K562 (cell line): Measurements from ENCODE around the gene SYNGR3. TPM values are rescaled to one million over a fixed set of nuclear protein-coding genes. Genes with fewer than 3 reads are reported as not detected.

Source experiments
- BRF1 ChIP-seq: IDR thresholded peaks from 3 replicates; pipeline ENCODE4 v1.6.1; 2011; ENCODE audit warnings: borderline replicate concordance, mild to moderate bottlenecking; ENCODE audit not compliant: insufficient read length; ENCODE audit errors: extremely low read depth
- DDX20 ChIP-seq: fragments of 450-650 bp; IDR thresholded peaks from 2 replicates; pipeline ENCODE4 v1.6.1; 2016; ENCODE audit warnings: missing genetic modification characterization, low read depth, mild to moderate bottlenecking, missing compliant biosample characterization, moderate library complexity
- GTF2E2 ChIP-seq: fragments of 200-800 bp; sonication (Bioruptor generic); IDR thresholded peaks from 2 replicates; pipeline ENCODE4 v1.6.1; 2016; ENCODE audit warnings: missing genetic modification characterization, missing compliant biosample characterization
- HDAC1 ChIP-seq, 2 experiments: fragments of 450-650 bp; IDR thresholded peaks; 2 replicates each; pipeline ENCODE4 v1.6.1; 2016 to 2017; ENCODE audit warnings: inconsistent platforms in 1 of 2, mild to moderate bottlenecking in 1 of 2, moderate library complexity in 1 of 2
- IRF2 ChIP-seq: sonication (generic); formaldehyde crosslinking; IDR thresholded peaks from 2 replicates; pipeline ENCODE4 v1.8.1; 2022; ENCODE audit warnings: mild to moderate bottlenecking, missing genetic modification reagents
- JUND ChIP-seq, 2 experiments: IDR thresholded peaks; 2 replicates in 1 of 2; 3 replicates in 1 of 2; pipeline ENCODE4 v1.6.1; 2011; ENCODE audit warnings: borderline replicate concordance in 2 of 2, low read depth in 2 of 2, low read length in 2 of 2, improper control_type of control experiment in 1 of 2, missing biosample characterization in 1 of 2, missing genetic modification characterization in 1 of 2, missing genetic modification reagents in 1 of 2
- RBFOX2 ChIP-seq: fragments of 200-400 bp; formaldehyde crosslinking; IDR thresholded peaks from 2 replicates; pipeline ENCODE4 v1.6.1; 2017; ENCODE audit warnings: low read depth, mild to moderate bottlenecking, low read length, moderate library complexity
- RCOR1 ChIP-seq, 2 experiments: IDR thresholded peaks; 2 replicates each; pipeline ENCODE4 v1.6.1; 2012; ENCODE audit warnings: low read depth in 2 of 2, low read length in 2 of 2, borderline replicate concordance in 1 of 2, improper control_type of control experiment in 1 of 2
- SOX6 ChIP-seq: fragments of 450-650 bp; IDR thresholded peaks from 2 replicates; pipeline ENCODE4 v1.6.1; 2014; ENCODE audit warnings: mild to moderate bottlenecking
- XRCC3 ChIP-seq: fragments of 450-650 bp; IDR thresholded peaks from 2 replicates; pipeline ENCODE4 v1.6.1; 2017; ENCODE audit warnings: mild to moderate bottlenecking, moderate library complexity
- ZKSCAN1 ChIP-seq: fragments of 150-350 bp; IDR thresholded peaks from 2 replicates; pipeline ENCODE4 v1.6.1; 2016; ENCODE audit warnings: low read depth, low read length
- ZKSCAN3 ChIP-seq: fragments of 250-450 bp; sonication (Bioruptor Pico); IDR thresholded peaks from 2 replicates; pipeline ENCODE4 v1.4.0; 2020
- ZNF146 ChIP-seq: IDR thresholded peaks from one replicate; pipeline ENCODE4 v1.6.1; 2018; ENCODE audit warnings: missing compliant biosample characterization; ENCODE audit not compliant: unreplicated experiment
- ZNF224 ChIP-seq: sonication (generic); formaldehyde crosslinking; IDR thresholded peaks from 2 replicates; pipeline ENCODE4 v1.8.0; 2022; ENCODE audit warnings: mild to moderate bottlenecking, missing genetic modification reagents
- ZNF316 ChIP-seq: fragments of 450-650 bp; IDR thresholded peaks from 2 replicates; pipeline ENCODE4 v1.6.1; 2016
- ZNF589 ChIP-seq: fragments of 200-800 bp; sonication (Bioruptor generic); IDR thresholded peaks from 2 replicates; pipeline ENCODE4 v1.6.1; 2016; ENCODE audit warnings: low read depth, missing genetic modification characterization, missing compliant biosample characterization
- polyA plus RNA-seq, 8 experiments: library from polyadenylated mRNA; depleted of rRNA in 4 of 8; stranded (reverse) in 5 of 8; unstranded in 3 of 8; fragments of >200 nt; fragmentation: Nextera tagmentation in 2 of 8; fragmentation: Illumina TruSeq in 1 of 8; extraction: Ambion mirVana in 2 of 8; extraction: Trizol in 1 of 8; gene quantifications; 2 replicates each; pipeline versions ENCODE4 v1.2.1 to v1.2.3, GENCODE V29; 2011 to 2014; ENCODE audit warnings: inconsistent platforms in 1 of 8, missing spikeins in 1 of 8
- total RNA-seq, 7 experiments: library from RNA; depleted of rRNA in 6 of 7; stranded (reverse); fragments of >200 nt in 6 of 7; fragmentation: Illumina TruSeq in 2 of 7; extraction: Trizol in 2 of 7; gene quantifications; 2 replicates each; pipeline versions ENCODE4 v1.2.1 to v1.2.3, GENCODE V29; 2011 to 2021; ENCODE audit warnings: low replicate concordance in 1 of 7
- TF ChIP-seq, protein P1 (sequence below): sonication (generic); formaldehyde crosslinking; IDR thresholded peaks from 2 replicates; pipeline ENCODE4 v1.8.0; 2023; ENCODE audit warnings: mild to moderate bottlenecking, missing genetic modification reagents
- TF ChIP-seq, protein P2 (sequence below): fragments of 250-450 bp; sonication (Bioruptor Pico); IDR thresholded peaks from 2 replicates; pipeline ENCODE4 v1.8.0; 2022; ENCODE audit warnings: moderate library complexity, mild to moderate bottlenecking, inconsistent platforms
- TF ChIP-seq, protein P3 (sequence below): fragments of 450-650 bp; IDR thresholded peaks from 2 replicates; pipeline ENCODE4 v1.6.1; 2016
- TF ChIP-seq, protein P4 (sequence below): fragments of 450-650 bp; formaldehyde crosslinking; IDR thresholded peaks from 2 replicates; pipeline ENCODE4 v1.4.0; 2020; ENCODE audit warnings: mild to moderate bottlenecking, mixed read lengths

Gene SYNGR3
- total and polyA plus RNA-seq, 9 of the 15 experiments (the other 6 are each of a cell fraction or from before 2014, with no cell fraction given), result 3.7 to 69.2 (median 36.3) TPM

DNA sequence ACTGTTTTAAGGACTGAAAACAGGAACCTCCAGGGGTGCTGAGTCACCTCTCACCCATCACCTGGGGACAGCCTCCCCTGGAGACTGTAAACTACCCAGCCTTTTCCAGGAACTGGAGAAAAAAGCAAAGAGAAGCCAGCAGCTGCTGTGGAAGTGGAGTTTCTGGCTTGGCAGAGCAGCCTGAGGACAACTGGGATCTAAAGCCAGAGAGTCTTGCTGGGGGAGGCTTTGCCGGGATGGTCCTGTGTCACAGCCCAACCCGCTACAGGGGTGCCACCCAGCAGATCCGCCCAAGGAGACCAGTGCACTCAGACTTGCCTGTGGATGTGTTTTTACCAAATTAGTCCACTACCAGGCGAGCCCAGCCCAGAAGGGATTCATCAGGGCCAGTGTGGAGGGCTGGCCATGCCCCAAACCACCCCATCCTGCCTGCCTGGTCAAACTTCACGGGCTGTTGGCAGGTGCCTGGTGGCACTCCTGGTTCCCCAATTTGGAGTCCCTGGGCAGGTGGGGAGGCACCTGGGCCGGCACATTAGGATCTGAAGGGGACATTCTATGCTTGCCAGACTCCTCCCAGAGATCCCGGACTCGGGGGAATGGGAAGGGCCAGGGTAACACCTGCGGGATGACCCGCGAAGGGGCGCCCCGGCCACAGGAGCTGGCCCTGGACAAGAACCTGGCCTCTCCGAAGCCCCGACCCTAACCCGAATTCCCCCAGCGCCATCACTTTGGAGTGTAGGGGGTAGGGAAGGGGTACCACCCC lies 47.5 kb upstream of the SYNGR3 start (continued):
- TF ChIP-seq BRF1 (no peak), SOX6 (peak; percentile 38; the same call in 1 of the 2 replicates), IRF2 (CRISPR knock-in tag) (no peak), DDX20 (no peak), RBFOX2 (no peak), ZKSCAN1 (no peak), ZNF316 (peak; percentile 92), GTF2E2 (tag) (no peak), HDAC1 (IDR thresholded peaks at IDR 0.05) (peak in 1 of 2 experiments; percentile 40; a peak in 1 of 4 replicates), ZNF589 (CRISPR knock-in tag) (no peak), ZNF146 (no peak), RCOR1 (IDR thresholded peaks at IDR 0.05; ENCODE audit: borderline replicate concordance in 1 of 2, low read depth in 2 of 2, low read length in 2 of 2) (peak in 1 of 2 experiments; percentile 85; a peak in 2 of 4 replicates), ZKSCAN3 (CRISPR knock-in tag) (no peak), ZNF224 (CRISPR knock-in tag) (no peak), XRCC3 (no peak), JUND (IDR thresholded peaks at IDR 0.05; ENCODE audit: borderline replicate concordance, low read depth, low read length) (peak; percentile 84), JUND (tag; IDR thresholded peaks at IDR 0.05; ENCODE audit: borderline replicate concordance, low read depth, low read length) (peak; percentile 86; the same call in 1 of the 3 replicates)
- TF ChIP-seq, protein P1, sequence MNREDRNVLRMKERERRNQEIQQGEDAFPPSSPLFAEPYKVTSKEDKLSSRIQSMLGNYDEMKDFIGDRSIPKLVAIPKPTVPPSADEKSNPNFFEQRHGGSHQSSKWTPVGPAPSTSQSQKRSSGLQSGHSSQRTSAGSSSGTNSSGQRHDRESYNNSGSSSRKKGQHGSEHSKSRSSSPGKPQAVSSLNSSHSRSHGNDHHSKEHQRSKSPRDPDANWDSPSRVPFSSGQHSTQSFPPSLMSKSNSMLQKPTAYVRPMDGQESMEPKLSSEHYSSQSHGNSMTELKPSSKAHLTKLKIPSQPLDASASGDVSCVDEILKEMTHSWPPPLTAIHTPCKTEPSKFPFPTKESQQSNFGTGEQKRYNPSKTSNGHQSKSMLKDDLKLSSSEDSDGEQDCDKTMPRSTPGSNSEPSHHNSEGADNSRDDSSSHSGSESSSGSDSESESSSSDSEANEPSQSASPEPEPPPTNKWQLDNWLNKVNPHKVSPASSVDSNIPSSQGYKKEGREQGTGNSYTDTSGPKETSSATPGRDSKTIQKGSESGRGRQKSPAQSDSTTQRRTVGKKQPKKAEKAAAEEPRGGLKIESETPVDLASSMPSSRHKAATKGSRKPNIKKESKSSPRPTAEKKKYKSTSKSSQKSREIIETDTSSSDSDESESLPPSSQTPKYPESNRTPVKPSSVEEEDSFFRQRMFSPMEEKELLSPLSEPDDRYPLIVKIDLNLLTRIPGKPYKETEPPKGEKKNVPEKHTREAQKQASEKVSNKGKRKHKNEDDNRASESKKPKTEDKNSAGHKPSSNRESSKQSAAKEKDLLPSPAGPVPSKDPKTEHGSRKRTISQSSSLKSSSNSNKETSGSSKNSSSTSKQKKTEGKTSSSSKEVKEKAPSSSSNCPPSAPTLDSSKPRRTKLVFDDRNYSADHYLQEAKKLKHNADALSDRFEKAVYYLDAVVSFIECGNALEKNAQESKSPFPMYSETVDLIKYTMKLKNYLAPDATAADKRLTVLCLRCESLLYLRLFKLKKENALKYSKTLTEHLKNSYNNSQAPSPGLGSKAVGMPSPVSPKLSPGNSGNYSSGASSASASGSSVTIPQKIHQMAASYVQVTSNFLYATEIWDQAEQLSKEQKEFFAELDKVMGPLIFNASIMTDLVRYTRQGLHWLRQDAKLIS (CRISPR knock-in tag), result no peak
- TF ChIP-seq, protein P2, sequence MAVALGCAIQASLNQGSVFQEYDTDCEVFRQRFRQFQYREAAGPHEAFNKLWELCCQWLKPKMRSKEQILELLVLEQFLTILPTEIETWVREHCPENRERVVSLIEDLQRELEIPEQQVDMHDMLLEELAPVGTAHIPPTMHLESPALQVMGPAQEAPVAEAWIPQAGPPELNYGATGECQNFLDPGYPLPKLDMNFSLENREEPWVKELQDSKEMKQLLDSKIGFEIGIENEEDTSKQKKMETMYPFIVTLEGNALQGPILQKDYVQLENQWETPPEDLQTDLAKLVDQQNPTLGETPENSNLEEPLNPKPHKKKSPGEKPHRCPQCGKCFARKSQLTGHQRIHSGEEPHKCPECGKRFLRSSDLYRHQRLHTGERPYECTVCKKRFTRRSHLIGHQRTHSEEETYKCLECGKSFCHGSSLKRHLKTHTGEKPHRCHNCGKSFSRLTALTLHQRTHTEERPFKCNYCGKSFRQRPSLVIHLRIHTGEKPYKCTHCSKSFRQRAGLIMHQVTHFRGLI (CRISPR knock-in tag), result no peak
- TF ChIP-seq, protein P3, sequence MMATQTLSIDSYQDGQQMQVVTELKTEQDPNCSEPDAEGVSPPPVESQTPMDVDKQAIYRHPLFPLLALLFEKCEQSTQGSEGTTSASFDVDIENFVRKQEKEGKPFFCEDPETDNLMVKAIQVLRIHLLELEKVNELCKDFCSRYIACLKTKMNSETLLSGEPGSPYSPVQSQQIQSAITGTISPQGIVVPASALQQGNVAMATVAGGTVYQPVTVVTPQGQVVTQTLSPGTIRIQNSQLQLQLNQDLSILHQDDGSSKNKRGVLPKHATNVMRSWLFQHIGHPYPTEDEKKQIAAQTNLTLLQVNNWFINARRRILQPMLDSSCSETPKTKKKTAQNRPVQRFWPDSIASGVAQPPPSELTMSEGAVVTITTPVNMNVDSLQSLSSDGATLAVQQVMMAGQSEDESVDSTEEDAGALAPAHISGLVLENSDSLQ, result peak; percentile 60; the same call in 1 of the 2 replicates
- TF ChIP-seq, protein P4, sequence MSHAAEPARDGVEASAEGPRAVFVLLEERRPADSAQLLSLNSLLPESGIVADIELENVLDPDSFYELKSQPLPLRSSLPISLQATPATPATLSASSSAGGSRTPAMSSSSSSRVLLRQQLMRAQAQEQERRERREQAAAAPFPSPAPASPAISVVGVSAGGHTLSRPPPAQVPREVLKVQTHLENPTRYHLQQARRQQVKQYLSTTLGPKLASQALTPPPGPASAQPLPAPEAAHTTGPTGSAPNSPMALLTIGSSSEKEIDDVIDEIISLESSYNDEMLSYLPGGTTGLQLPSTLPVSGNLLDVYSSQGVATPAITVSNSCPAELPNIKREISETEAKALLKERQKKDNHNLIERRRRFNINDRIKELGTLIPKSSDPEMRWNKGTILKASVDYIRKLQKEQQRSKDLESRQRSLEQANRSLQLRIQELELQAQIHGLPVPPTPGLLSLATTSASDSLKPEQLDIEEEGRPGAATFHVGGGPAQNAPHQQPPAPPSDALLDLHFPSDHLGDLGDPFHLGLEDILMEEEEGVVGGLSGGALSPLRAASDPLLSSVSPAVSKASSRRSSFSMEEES (CRISPR knock-in tag), result no peak
